Calu3 (cell line): Measurements from ENCODE around the gene SPPL3. TPM values are rescaled to one million over a fixed set of nuclear protein-coding genes. Genes with fewer than 3 reads are reported as not detected.

Experiments
- BruUV-seq: library from RNA; stranded (reverse); fragments of 400-500 nt; replicated peaks from 2 replicates; lab custom pipeline; 2021; lab: Mats Ljungman, UMichigan
- CTCF ChIA-PET: fragments of 300-600 bp; sonication (Branson Sonifier 250); formaldehyde crosslinking; loops from one replicate; lab custom pipeline; 2022; ENCODE audit warnings: antibody characterized with exemption; lab: Charles Lee
- DNase-seq: peaks from one replicate; pipeline ENCODE4 v3.0.0; 2022
- H3K27ac Mint-ChIP-seq: one replicate; pipeline ENCODE4 v1.8.0; 2022; ENCODE audit warnings: mixed read lengths; ENCODE audit not compliant: unreplicated experiment
- H3K27me3 Mint-ChIP-seq: one replicate; pipeline ENCODE4 v1.8.0; 2022; ENCODE audit warnings: mixed read lengths; ENCODE audit not compliant: unreplicated experiment
- H3K36me3 Mint-ChIP-seq: one replicate; pipeline ENCODE4 v1.8.0; 2022; ENCODE audit warnings: mild to moderate bottlenecking, moderate library complexity, mixed read lengths; ENCODE audit not compliant: insufficient read depth, unreplicated experiment
- H3K4me1 Mint-ChIP-seq: one replicate; pipeline ENCODE4 v1.8.0; 2022; ENCODE audit warnings: mild to moderate bottlenecking, low read depth, mixed read lengths; ENCODE audit not compliant: unreplicated experiment
- H3K4me3 Mint-ChIP-seq: one replicate; pipeline ENCODE4 v1.8.0; 2022; ENCODE audit warnings: mild to moderate bottlenecking, low read depth, moderate library complexity, mixed read lengths; ENCODE audit not compliant: unreplicated experiment
- H3K9me3 Mint-ChIP-seq: one replicate; pipeline ENCODE4 v1.8.0; 2022; ENCODE audit warnings: low read depth, mixed read lengths; ENCODE audit not compliant: unreplicated experiment
- CTCF ChIP-seq: fragments of 200-600 bp; IDR thresholded peaks from one replicate; pipeline ENCODE4 v1.8.0; 2022; ENCODE audit warnings: antibody characterized with exemption; ENCODE audit not compliant: unreplicated experiment
- intact Hi-C: fragments of 100-400 bp; cut with micrococcal nuclease; formaldehyde crosslinking; loops from one replicate; pipeline ENCODE4 v1.10.0; 2022; ENCODE audit not compliant: unreplicated experiment
- total RNA-seq: library from RNA; stranded (reverse); gene quantifications from 2 replicates; pipeline ENCODE4 v1.2.3, GENCODE V29; 2022

The SPPL3 gene
- total RNA-seq, 1 experiment from 2014 or later, result 61.0 TPM

- Mint-ChIP-seq H3K4me3 (no peak overlapping the region), H3K4me1 (peaks cover 24% of the 10 kb centered on the region), H3K27ac (no peak overlapping the region), H3K9me3 (no peaks in the 10 kb centered on the region), H3K36me3 (no peaks in the 10 kb centered on the region), H3K27me3 (no peaks in the 10 kb centered on the region)
- intact Hi-C loops, result no loop called here
- CTCF ChIA-PET, result interaction anchor here (0.5 to 1.6 kb wide), 4 partner anchors 19 to 440 kb away, joined by 3 to 6 read pairs (median 3); no protein-coding TSS in a partner anchor
- DNase-seq, result no peak
- no TSS peak for BruUV-seq
- TF ChIP-seq CTCF, result no peak
Observed at GRCh38 chr12:120830052-120830940, 73.9 kb downstream of the SPPL3 start.

GRCh38 chr12:120826335-120826734 lies 77.8 kb downstream of the SPPL3 start:
- no peak for DNase-seq
- CTCF ChIA-PET, result no interaction called here
- H3K4me1 Mint-ChIP-seq, result peaks cover 21% of the 10 kb centered on the region
- no peak overlapping the region for H3K27ac Mint-ChIP-seq
- H3K36me3 Mint-ChIP-seq, result no peaks in the 10 kb centered on the region
- H3K9me3 Mint-ChIP-seq, result no peaks in the 10 kb centered on the region
- TF ChIP-seq CTCF, result no peak
- no peaks in the 10 kb centered on the region for H3K27me3 Mint-ChIP-seq
- BruUV-seq, result no TSS peak
- H3K4me3 Mint-ChIP-seq, result no peak overlapping the region
- intact Hi-C loops, result no loop called here

GRCh38 chr12:120825337-120825736 lies 78.8 kb downstream of the SPPL3 start:
- no peak for DNase-seq
- TF ChIP-seq CTCF, result no peak
- intact Hi-C loops, result no loop called here
- CTCF ChIA-PET, result interaction anchor here (0.5 kb wide), 1 partner anchor 523 kb away, joined by 3 read pairs; the partner anchor contains the start of gene SIRT4
- Mint-ChIP-seq H3K4me1 (peaks cover 14% of the 10 kb centered on the region), H3K4me3 (no peak overlapping the region), H3K36me3 (no peaks in the 10 kb centered on the region), H3K27me3 (no peaks in the 10 kb centered on the region), H3K27ac (no peak overlapping the region), H3K9me3 (no peaks in the 10 kb centered on the region)
- BruUV-seq, result no TSS peak

GRCh38 chr12:120822832-120823503 lies 81.2 kb downstream of the SPPL3 start:
- no peak for TF ChIP-seq CTCF
- H3K36me3 Mint-ChIP-seq, result no peaks in the 10 kb centered on the region
- no peak for DNase-seq
- peaks cover 14% of the 10 kb centered on the region for H3K4me1 Mint-ChIP-seq
- no peaks in the 10 kb centered on the region for H3K9me3 Mint-ChIP-seq
- no TSS peak for BruUV-seq
- intact Hi-C loops, result no loop called here
- CTCF ChIA-PET, result no interaction called here
- no peaks in the 10 kb centered on the region for H3K27me3 Mint-ChIP-seq
- no peak overlapping the region for H3K4me3 Mint-ChIP-seq
- no peak overlapping the region for H3K27ac Mint-ChIP-seq
